Prostate gland (tissue), 2 donors: ENCODE measurements around the gene JADE3. TPM values are rescaled to one million over a fixed set of nuclear protein-coding genes. Genes with fewer than 3 reads are reported as not detected.

Experiments used
- DNase-seq: peaks from one replicate; pipeline ENCODE4 v3.0.0-alpha.2; 2019; ENCODE audit warnings: low spot score
- H3K27ac ChIP-seq, 2 donors: fragments of 200-600 bp; sonication (generic); 2 replicates each; pipeline ENCODE4 v1.5.1; 2017 to 2019
- H3K27me3 ChIP-seq: fragments of 200-600 bp; sonication (generic); replicated peaks from 2 replicates; pipeline ENCODE4 v1.5.1; 2019; ENCODE audit not compliant: insufficient read depth
- H3K36me3 ChIP-seq, 2 donors: fragments of 200-600 bp; sonication (generic); 1 replicate in 1 of 2; 2 replicates in 1 of 2; pipeline versions ENCODE4 v1.5.1 to v1.8.1; 2017 to 2019
- H3K4me1 ChIP-seq: fragments of 200-600 bp; sonication (generic); replicated peaks from 2 replicates; pipeline ENCODE4 v1.5.1; 2019
- H3K4me3 ChIP-seq, 2 donors: fragments of 200-600 bp; sonication (generic); 2 replicates each; pipeline ENCODE4 v1.5.1; 2017 to 2019
- H3K9me3 ChIP-seq: fragments of 200-600 bp; sonication (generic); 2 replicates; pipeline ENCODE4 v1.5.1; 2017
- CTCF ChIP-seq, 4 experiments: fragments of 200-600 bp in 2 of 4; fragments of 450-650 bp in 2 of 4; sonication (generic) in 2 of 4; IDR thresholded peaks; 1 replicate in 3 of 4; 2 replicates in 1 of 4; pipeline ENCODE4 v1.5.1; 2016 to 2019; ENCODE audit warnings: antibody characterized with exemption in 4 of 4, mild to moderate bottlenecking in 2 of 4, moderate library complexity in 2 of 4
- POLR2A ChIP-seq: fragments of 450-650 bp; IDR thresholded peaks from one replicate; pipeline ENCODE4 v1.6.1; 2016; ENCODE audit warnings: antibody characterized with exemption, mild to moderate bottlenecking
- POLR2AphosphoS5 ChIP-seq: sonication (generic); formaldehyde crosslinking; IDR thresholded peaks from one replicate; pipeline ENCODE4 v1.6.1; 2017; ENCODE audit warnings: antibody characterized with exemption
- WGBS: methylation state at CpG from one replicate; pipeline ENCODE4 v1.1.5; 2018; 5-methylcytosine and 5-hydroxymethylcytosine counted together
- intact Hi-C: fragments of 100-400 bp; cut with DNase I; formaldehyde crosslinking; loops from one replicate; pipeline ENCODE4 v1.14.2; 2022
- total RNA-seq, 2 donors: library from RNA; depleted of rRNA; stranded (reverse); fragments of >200 nt; gene quantifications; one replicate each; pipeline ENCODE4 v1.1.0, GENCODE V29; 2016

Gene JADE3
- total RNA-seq, 2 donors from 2014 or later: 6.8 to 17.2 TPM

GRCh38 chrX:47078129-47079043, 166.2 kb downstream of the JADE3 start, which contains the start of gene RGN:
RGN (plus strand) TSS chrX:47078443; CDS start chrX:47081145, 2,702 bp downstream.
- Histone ChIP-seq H3K27me3 (no peaks in the 10 kb centered on the region), H3K4me1 (no peaks in the 10 kb centered on the region), H3K36me3 (no peaks in the 10 kb centered on the region), H3K27ac (peak within 1 kb of the TSS; percentile 38 to 62), H3K9me3 (no peaks in the 10 kb centered on the region), H3K4me3 (peak within 1 kb of the TSS; percentile 21 to 23)
- intact Hi-C loops: no loop called here
- peak; percentile 6 for DNase-seq
- TF ChIP-seq POLR2A (no peak), POLR2AphosphoS5 (no peak), CTCF (IDR thresholded peaks at IDR 0.05) (no peak)
- 31% methylated on average over 24 of the region's 59 CpGs for WGBS

- no peak overlapping the region for H3K4me3 ChIP-seq
- DNase-seq: no peak
- H3K4me1 ChIP-seq: no peaks in the 10 kb centered on the region
- no peaks in the 10 kb centered on the region for H3K27me3 ChIP-seq
- no peaks in the 10 kb centered on the region for H3K36me3 ChIP-seq
- TF ChIP-seq CTCF (IDR thresholded peaks at IDR 0.05) (no peak), POLR2AphosphoS5 (no peak), POLR2A (no peak)
- 47% methylated on average over 9 of the region's 9 CpGs for WGBS
- no peak overlapping the region for H3K27ac ChIP-seq
- intact Hi-C loops: loop anchor here (10.0 kb wide), 1 partner anchor 46 kb away; no protein-coding TSS in a partner anchor
- no peaks in the 10 kb centered on the region for H3K9me3 ChIP-seq
Measured at GRCh38 chrX:47080215-47080914, 168.1 kb downstream of the JADE3 start.

GRCh38 chrX:47080915-47081236, 168.7 kb downstream of the JADE3 start:
- no peak for TF ChIP-seq POLR2A
- TF ChIP-seq CTCF (IDR thresholded peaks at IDR 0.05): no peak
- TF ChIP-seq POLR2AphosphoS5: no peak
- no peak overlapping the region for H3K4me3 ChIP-seq
- no peak for DNase-seq
- no peaks in the 10 kb centered on the region for H3K36me3 ChIP-seq
- no peaks in the 10 kb centered on the region for H3K9me3 ChIP-seq
- WGBS: 76% methylated on average over 5 of the region's 5 CpGs
- intact Hi-C loops: loop anchor here (10.0 kb wide), 1 partner anchor 46 kb away; no protein-coding TSS in a partner anchor
- H3K27me3 ChIP-seq: no peaks in the 10 kb centered on the region
- no peaks in the 10 kb centered on the region for H3K4me1 ChIP-seq
- H3K27ac ChIP-seq: no peak overlapping the region

- intact Hi-C loops: loop anchor here (5.0 kb wide), 1 partner anchor 189 kb away; no protein-coding TSS in a partner anchor
- DNase-seq: no peak
- Histone ChIP-seq H3K36me3 (no peaks in the 10 kb centered on the region), H3K27ac (no peak overlapping the region), H3K4me3 (no peak overlapping the region), H3K4me1 (no peaks in the 10 kb centered on the region), H3K9me3 (no peaks in the 10 kb centered on the region), H3K27me3 (no peaks in the 10 kb centered on the region)
- TF ChIP-seq CTCF (IDR thresholded peaks at IDR 0.05): no peak
- TF ChIP-seq POLR2AphosphoS5: no peak
- TF ChIP-seq POLR2A: no peak
- 39% methylated on average over 4 of the region's 4 CpGs for WGBS
Measured at GRCh38 chrX:47091149-47091775, 179.0 kb downstream of the JADE3 start.
